HCT116 (cell line): Measurements from ENCODE around the gene CFL1.

Experiments
- CTCF ChIP-seq, 3 experiments: fragments of 200-600 bp in 1 of 3; sonication (generic) in 1 of 3; IDR thresholded peaks in 2 of 3; conservative IDR thresholded peaks in 1 of 3; 2 replicates each; pipeline ENCODE4 v1.5.1; 2012 to 2017; ENCODE audit warnings: low read depth in 2 of 3, low read length in 2 of 3, antibody characterized with exemption in 1 of 3, borderline replicate concordance in 1 of 3, control low read depth in 1 of 3, mild to moderate bottlenecking in 1 of 3, mixed read lengths in 1 of 3, mixed run types in 1 of 3, moderate library complexity in 1 of 3; ENCODE audit not compliant: insufficient read depth in 1 of 3
- ELF1 ChIP-seq: IDR thresholded peaks from 2 replicates; pipeline ENCODE4 v1.6.1; 2012; ENCODE audit warnings: low read depth, borderline replicate concordance
- EZH2 ChIP-seq: fragments of 200-600 bp; sonication (generic); IDR thresholded peaks from 2 replicates; pipeline ENCODE4 v1.6.1; 2017; ENCODE audit warnings: antibody characterized with exemption, mixed run types
- JUND ChIP-seq: IDR thresholded peaks from 2 replicates; pipeline ENCODE4 v1.6.1; 2012
- POLR2A ChIP-seq: IDR thresholded peaks from 2 replicates; pipeline ENCODE4 v1.7.0; 2011; ENCODE audit warnings: borderline replicate concordance; ENCODE audit not compliant: insufficient read depth, insufficient read length; ENCODE audit errors: extremely low read depth
- POLR2AphosphoS5 ChIP-seq: IDR thresholded peaks from 2 replicates; pipeline ENCODE4 v1.6.1; 2011; ENCODE audit warnings: mild to moderate bottlenecking, low read depth, low read length, moderate library complexity
- RAD21 ChIP-seq: IDR thresholded peaks from 2 replicates; pipeline ENCODE4 v1.6.1; 2012; ENCODE audit warnings: low read depth, mild to moderate bottlenecking
- SP1 ChIP-seq: IDR thresholded peaks from 2 replicates; pipeline ENCODE4 v1.6.1; 2012; ENCODE audit warnings: low read depth

GRCh38 chr11:65821107-65821506 is 36.9 kb downstream of the CFL1 start:
- no peak for TF ChIP-seq CTCF (IDR thresholded peaks at IDR 0.05 in 2 of 3, conservative IDR thresholded peaks at IDR 0.05 in 1 of 3; ENCODE audit: borderline replicate concordance in 1 of 3, insufficient read depth in 1 of 3, low read depth in 2 of 3, low read length in 2 of 3)
- TF ChIP-seq ELF1 = no peak
- TF ChIP-seq JUND = no peak
- no peak for TF ChIP-seq RAD21
- TF ChIP-seq SP1 = no peak
- TF ChIP-seq POLR2A = no peak
- no peak for TF ChIP-seq POLR2AphosphoS5
- TF ChIP-seq EZH2 = no peak
